ENCODE measurements around the gene MRGPRF. TPM values are rescaled to one million over a fixed set of nuclear protein-coding genes. Genes with fewer than 3 reads are reported as not detected.

MRGPRF gene
- total RNA-seq, 1 experiment from 2014 or later: 2.0 TPM

Other genes starting within 250 kb of the MRGPRF start
- gene CPT1A, start 171.3 kb downstream of the MRGPRF start, total RNA-seq (2014; rRNA removed; shearing (Covaris generic); ENCODE audit: low replicate concordance): 43.6 and 59.5 TPM in 2 replicates
- 83.1 and 138 TPM in 2 replicates for gene MRPL21, start 109.4 kb downstream of the MRGPRF start, total RNA-seq (2014; rRNA removed; shearing (Covaris generic); ENCODE audit: low replicate concordance)
- gene IGHMBP2, start 109.4 kb downstream of the MRGPRF start, total RNA-seq (2014; rRNA removed; shearing (Covaris generic); ENCODE audit: low replicate concordance): 7.8 and 15.6 TPM in 2 replicates
- gene MRGPRD, start 32.3 kb downstream of the MRGPRF start, total RNA-seq (2014; rRNA removed; shearing (Covaris generic); ENCODE audit: low replicate concordance): not detected in 2 replicates
- gene TPCN2, start 35.7 kb upstream of the MRGPRF start, total RNA-seq (2014; rRNA removed; shearing (Covaris generic); ENCODE audit: low replicate concordance): 2.4 and 5.4 TPM in 2 replicates
- gene SMIM38, start 142.7 kb upstream of the MRGPRF start, total RNA-seq (2014; rRNA removed; shearing (Covaris generic); ENCODE audit: low replicate concordance): not detected in 2 replicates

All from MG63 (cell line).